ENCODE measurements around the gene ZDHHC19.

GRCh38 chr3:196236223-196236622 lies 25.0 kb upstream of the ZDHHC19 start:
- TF ChIP-seq EZH2phosphoT487 (IDR thresholded peaks at IDR 0.05; ENCODE audit: low read depth, severe bottlenecking, unreplicated experiment): no peak
- TF ChIP-seq, protein P1, sequence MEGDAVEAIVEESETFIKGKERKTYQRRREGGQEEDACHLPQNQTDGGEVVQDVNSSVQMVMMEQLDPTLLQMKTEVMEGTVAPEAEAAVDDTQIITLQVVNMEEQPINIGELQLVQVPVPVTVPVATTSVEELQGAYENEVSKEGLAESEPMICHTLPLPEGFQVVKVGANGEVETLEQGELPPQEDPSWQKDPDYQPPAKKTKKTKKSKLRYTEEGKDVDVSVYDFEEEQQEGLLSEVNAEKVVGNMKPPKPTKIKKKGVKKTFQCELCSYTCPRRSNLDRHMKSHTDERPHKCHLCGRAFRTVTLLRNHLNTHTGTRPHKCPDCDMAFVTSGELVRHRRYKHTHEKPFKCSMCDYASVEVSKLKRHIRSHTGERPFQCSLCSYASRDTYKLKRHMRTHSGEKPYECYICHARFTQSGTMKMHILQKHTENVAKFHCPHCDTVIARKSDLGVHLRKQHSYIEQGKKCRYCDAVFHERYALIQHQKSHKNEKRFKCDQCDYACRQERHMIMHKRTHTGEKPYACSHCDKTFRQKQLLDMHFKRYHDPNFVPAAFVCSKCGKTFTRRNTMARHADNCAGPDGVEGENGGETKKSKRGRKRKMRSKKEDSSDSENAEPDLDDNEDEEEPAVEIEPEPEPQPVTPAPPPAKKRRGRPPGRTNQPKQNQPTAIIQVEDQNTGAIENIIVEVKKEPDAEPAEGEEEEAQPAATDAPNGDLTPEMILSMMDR (IDR thresholded peaks at IDR 0.05; ENCODE audit: poor library complexity): no peak
